Prostate gland (tissue), 2 donors: ENCODE results near the gene POMZP3.
"Not testable (repeated sequence)": the region's sequence is repeated elsewhere in the genome, so short reads cannot be mapped to it uniquely, and the experiment has no call there.

Experiments used
- POLR2A ChIP-seq: fragments of 450-650 bp; IDR thresholded peaks from one replicate; pipeline ENCODE4 v1.6.1; 2016; ENCODE audit warnings: antibody characterized with exemption, mild to moderate bottlenecking
- POLR2AphosphoS5 ChIP-seq: sonication (generic); formaldehyde crosslinking; IDR thresholded peaks from one replicate; pipeline ENCODE4 v1.6.1; 2017; ENCODE audit warnings: antibody characterized with exemption
- TF ChIP-seq, protein P1 (sequence below), 4 experiments: fragments of 200-600 bp in 2 of 4; fragments of 450-650 bp in 2 of 4; sonication (generic) in 2 of 4; IDR thresholded peaks; 1 replicate in 3 of 4; 2 replicates in 1 of 4; pipeline ENCODE4 v1.5.1; 2016 to 2019; ENCODE audit warnings: antibody characterized with exemption in 4 of 4, mild to moderate bottlenecking in 2 of 4, moderate library complexity in 2 of 4

DNA sequence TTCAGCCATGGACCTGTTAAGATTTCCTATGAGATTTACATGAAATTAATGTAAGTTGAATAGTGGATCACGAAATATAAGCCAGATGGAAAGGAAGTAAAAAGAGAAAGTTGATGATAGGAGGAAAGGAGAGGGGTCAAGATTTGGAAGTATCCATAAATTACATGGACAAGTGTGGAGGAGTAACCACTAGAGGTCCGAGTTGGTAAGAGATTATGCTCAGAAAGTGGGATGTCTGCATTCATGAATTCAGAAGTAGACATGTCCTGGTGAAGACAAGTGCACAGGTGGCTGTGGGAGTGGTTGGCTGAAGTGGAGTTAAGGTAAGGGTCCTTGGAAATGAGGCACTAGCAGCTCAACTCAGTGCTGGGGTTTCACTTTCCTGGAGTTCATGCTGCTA is 29.3 kb upstream of the POMZP3 start:
- TF ChIP-seq, protein P1, sequence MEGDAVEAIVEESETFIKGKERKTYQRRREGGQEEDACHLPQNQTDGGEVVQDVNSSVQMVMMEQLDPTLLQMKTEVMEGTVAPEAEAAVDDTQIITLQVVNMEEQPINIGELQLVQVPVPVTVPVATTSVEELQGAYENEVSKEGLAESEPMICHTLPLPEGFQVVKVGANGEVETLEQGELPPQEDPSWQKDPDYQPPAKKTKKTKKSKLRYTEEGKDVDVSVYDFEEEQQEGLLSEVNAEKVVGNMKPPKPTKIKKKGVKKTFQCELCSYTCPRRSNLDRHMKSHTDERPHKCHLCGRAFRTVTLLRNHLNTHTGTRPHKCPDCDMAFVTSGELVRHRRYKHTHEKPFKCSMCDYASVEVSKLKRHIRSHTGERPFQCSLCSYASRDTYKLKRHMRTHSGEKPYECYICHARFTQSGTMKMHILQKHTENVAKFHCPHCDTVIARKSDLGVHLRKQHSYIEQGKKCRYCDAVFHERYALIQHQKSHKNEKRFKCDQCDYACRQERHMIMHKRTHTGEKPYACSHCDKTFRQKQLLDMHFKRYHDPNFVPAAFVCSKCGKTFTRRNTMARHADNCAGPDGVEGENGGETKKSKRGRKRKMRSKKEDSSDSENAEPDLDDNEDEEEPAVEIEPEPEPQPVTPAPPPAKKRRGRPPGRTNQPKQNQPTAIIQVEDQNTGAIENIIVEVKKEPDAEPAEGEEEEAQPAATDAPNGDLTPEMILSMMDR (IDR thresholded peaks at IDR 0.05), result not testable (repeated sequence)
- TF ChIP-seq POLR2A, POLR2AphosphoS5: not testable (repeated sequence)
